Pulmonary artery endothelial cell (primary cell): ENCODE data around the gene HYAL1. TPM values are rescaled to one million over a fixed set of nuclear protein-coding genes. Genes with fewer than 3 reads are reported as not detected.
"Not testable (repeated sequence)": the region's sequence is repeated elsewhere in the genome, so short reads cannot be mapped to it uniquely, and the experiment has no call there.

ENCODE experiments used
- DNase-seq: peaks from one replicate; pipeline ENCODE4 v3.0.0-alpha.2; 2011; ENCODE audit warnings: low read depth, low spot score
- total RNA-seq: library from RNA; depleted of rRNA; stranded (reverse); fragments of >200 nt; gene quantifications from 2 replicates; pipeline ENCODE4 v1.2.3, GENCODE V29; 2014

HYAL1 gene
- total RNA-seq, 1 donor from 2014 or later, result 7.1 TPM

DNA sequence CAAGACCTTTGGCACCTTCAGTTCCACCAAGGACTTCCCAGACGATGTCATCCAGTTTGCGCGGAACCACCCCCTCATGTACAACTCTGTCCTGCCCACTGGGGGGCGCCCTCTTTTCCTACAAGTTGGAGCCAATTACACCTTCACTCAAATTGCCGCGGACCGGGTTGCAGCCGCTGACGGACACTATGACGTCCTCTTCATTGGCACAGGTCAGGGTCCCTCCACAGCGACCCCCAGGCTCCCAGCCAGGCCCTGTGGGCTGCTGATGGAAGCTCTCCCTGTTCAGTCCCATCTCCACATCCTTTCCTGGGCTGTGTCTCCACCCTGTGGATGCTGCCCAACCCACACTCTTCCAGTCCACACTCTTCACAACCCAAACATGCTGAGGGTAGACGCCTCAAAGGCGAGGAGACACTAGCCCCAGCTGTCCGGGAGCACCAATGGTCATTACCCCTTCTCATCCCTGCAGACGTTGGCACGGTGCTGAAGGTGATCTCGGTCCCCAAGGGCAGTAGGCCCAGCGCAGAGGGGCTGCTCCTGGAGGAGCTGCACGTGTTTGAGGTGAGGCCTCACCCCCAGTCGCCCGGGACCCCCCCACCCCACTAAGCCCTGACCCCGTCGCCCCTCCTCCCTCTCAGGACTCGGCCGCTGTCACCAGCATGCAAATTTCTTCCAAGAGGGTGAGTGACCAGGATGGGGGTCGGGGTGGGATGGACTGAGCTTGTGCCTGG lies 28.8 kb downstream of the HYAL1 start:
- DNase-seq, result no peak

- no peak for DNase-seq
Measured at GRCh38 chr3:50273689-50274065, 29.7 kb downstream of the HYAL1 start.

GRCh38 chr3:50272911-50273688 lies 30.3 kb downstream of the HYAL1 start:
- no peak for DNase-seq

DNA sequence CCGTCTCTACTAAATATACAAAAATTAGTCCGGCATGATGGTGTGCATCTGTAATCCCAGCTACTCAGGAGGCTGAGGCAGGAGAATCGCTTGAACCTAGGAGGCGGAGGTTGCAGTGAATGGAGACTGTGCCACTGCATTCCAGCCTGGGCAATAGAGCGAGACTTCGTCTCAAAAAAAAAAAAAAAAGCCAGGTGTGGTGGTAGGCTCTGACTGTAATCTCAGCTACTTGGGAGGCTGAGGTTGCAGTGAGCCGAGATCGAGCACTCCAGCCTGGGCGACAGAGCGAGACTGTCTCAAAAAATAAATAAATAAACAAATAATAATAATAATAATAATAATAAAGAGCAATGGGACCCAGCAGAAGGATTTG lies 30.9 kb downstream of the HYAL1 start:
- DNase-seq, result not testable (repeated sequence)

DNA sequence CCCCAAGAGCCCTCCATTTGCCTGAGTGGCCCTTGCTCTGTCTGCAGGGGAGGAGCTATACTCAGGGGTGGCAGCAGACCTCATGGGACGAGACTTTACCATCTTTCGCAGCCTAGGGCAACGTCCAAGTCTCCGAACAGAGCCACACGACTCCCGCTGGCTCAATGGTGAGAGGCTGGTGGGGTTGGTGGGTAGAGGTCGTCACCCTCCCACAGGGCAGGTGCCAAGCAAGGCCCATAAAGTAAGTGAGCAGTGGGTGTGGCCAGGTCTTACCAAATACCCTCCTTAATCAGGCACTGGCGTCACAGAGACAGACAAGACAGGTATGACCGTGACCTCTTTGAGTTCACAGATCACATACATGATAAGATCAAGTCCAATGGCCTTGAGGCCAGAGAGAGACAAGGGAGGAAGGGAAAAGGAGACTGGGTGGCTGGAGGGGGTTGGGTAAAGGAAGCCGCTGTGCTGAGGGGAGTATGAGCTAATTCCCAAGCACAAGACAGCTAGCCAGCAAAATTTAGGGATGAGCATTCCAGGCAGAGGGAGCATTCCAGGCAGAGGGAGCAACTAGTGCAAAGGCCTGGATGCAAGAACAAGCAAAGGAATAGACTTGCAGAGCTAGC lies 31.9 kb downstream of the HYAL1 start:
- DNase-seq, result no peak

GRCh38 chr3:50270422-50271224 lies 32.8 kb downstream of the HYAL1 start:
- DNase-seq, result no peak

GRCh38 chr3:50269977-50270413 lies 33.4 kb downstream of the HYAL1 start:
- no peak for DNase-seq

DNA sequence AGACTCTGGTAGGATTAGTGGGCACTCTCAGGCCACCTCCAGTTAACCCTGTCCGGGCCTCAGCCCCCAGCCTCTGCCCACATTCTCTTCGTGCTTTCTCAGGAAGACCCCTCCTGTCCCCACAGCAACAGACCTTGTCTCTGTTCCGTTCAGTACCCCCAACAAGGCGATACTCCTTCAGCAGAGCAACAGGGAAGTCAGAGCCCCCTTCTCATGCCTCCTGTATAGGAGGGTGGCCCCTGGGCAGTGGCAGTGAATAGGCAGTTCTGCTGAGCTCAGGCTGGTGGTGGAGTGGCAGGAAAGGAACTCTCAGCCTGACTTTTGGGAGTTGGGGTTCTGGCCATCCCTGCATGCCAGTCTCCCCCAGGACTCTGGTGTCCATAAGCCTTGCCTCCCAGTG lies 33.9 kb downstream of the HYAL1 start:
- no peak for DNase-seq

DNA sequence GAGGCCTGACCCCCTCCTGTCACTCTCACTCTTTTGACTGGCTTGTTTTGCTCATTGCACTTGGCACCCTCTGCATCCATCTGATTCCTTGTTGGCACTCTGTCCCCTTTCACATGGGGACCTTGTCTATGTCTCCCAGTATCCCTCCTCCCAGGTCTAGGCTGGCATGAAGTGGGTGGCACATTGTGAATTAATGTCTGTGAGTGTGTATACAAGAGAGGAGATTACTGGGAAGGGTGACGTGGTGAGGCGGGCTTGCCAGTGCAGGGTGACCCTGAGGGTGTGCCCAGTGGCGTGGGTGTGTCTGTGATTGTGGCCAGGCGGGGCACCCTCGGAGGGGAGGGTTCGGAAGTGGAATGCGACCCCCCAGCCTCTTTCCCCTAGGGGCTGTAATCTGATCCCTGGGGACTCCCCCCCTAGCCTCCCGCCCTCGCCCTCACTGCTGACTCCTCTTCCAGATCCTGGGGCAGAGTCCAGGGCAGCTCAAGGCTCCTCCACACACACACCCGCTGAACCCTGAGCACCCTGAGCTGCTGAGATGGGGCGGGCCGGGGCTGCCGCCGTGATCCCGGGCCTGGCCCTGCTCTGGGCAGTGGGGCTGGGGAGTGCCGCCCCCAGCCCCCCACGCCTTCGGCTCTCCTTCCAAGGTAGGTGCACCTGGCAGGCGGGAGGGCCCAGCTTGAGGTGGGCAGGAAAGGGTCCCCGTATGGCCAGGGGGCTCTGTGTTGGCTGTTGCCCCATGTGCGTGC lies 34.5 kb downstream of the HYAL1 start, which contains the start of gene SEMA3B:
Gene SEMA3B, plus strand, starts transcription at position 445 of the 749 bp plus-strand sequence. Its CDS starts 94 bp downstream, at position 539.
- DNase-seq, result no peak

DNA sequence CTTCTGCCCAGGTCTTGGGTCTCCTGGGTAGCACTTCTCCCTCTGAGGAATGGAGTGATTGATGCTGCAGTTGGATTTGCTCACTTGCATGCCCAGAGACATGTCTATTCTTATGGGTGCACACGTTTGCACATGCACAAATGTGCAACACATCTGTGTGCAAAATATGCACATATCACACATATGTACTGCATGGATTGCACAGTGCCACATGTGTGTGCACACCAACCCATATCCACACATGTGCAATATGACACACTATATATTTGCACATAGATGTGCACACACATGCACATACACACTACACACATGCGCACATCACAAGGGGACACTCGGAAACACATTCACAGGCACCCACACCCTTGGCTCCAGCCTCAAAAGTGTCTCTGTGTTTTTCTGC lies 35.1 kb downstream of the HYAL1 start:
- DNase-seq, result no peak

- no peak for DNase-seq
Measured at GRCh38 chr3:50267280-50267913, 36.0 kb downstream of the HYAL1 start.

GRCh38 chr3:50266836-50267235 lies 36.5 kb downstream of the HYAL1 start:
- no peak for DNase-seq

GRCh38 chr3:50266017-50266416 lies 37.4 kb downstream of the HYAL1 start:
- DNase-seq, result no peak

DNA sequence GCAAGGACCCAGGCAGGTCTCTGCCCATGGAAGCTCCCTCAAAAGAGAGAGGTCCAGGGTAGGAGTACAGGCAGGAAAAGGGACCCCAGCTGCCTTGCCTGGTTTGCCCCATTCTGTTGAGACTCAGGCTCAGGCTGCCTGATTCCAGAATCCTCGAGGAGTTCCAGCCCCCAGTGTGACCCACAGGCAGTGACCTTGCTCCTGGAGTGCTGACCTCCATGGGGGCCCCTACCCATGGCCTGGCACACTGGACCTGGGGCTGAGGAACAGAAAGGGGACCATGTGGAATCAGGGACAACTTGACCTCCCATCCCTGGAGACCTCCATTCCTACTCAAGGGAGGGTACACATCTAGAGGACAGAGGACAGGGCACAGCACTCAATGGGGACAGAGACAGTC lies 37.8 kb downstream of the HYAL1 start:
- DNase-seq, result no peak

GRCh38 chr3:50264964-50265485 lies 38.3 kb downstream of the HYAL1 start:
- no peak for DNase-seq

GRCh38 chr3:50264383-50264963 lies 38.9 kb downstream of the HYAL1 start:
- DNase-seq, result no peak

DNA sequence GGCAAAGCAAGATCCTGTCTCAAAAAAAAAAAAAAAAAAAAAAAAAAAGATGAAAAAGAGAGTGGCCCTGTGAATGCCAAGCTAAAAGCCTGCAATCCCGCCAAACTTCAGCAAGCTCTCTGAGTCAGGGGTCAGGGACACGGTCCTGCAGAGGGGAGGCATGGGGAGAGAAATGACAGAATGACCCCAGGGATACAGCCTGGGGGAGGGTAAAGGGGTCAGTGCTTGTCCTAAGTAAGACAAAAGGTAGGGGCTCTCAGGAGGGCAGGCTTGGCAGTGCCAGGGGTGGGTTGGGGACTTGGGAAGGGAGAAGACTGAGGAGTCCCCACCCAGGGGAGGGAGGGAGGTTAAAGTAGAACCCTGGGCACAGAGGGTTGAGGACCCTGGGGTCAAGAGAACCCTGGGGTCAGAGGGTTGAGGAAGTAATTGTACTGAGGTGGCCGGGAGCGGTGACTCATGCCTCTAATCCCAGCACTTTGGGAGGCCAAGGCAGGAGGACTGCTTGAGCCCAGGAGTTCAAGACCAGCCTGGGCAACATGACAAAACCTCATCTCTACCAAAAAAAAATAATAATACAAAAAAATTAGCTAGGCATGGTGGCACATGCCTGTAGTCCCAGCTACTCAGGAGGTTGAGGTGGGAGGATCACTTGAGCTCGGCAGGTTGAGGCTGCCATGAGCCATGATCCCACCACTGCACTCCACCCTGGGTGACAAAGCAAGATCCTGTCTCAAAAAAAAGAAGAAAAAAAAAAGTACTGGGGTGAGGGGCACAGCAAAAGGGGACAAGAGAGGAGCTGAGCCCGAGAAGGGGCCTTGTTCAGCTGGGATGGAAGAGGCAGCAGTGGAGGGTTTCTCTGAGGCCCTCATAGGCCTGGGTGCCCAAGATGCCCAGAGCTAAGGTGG lies 39.6 kb downstream of the HYAL1 start:
- DNase-seq, result no peak

DNA sequence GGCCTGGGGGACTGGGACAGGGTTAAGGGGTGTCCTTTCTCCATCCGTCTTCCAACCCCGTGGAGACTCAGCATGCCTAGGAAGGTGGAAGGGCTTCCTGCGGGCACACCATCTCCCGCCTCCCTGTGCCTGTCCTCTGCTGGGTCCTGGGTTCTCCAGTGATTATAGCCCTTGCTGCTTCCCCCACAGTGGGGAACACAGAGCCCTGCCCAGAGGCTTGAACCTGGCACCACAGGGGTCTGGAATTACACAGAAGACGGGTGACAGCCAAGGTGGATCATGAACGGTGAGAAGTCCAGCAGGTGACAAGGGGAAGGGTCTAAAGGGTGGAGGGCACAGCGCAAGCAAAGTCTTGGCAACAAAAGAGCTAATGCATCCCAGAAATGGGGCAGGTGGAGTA lies 40.6 kb downstream of the HYAL1 start:
- no peak for DNase-seq

GRCh38 chr3:50262200-50262599 lies 41.2 kb downstream of the HYAL1 start:
- DNase-seq, result not testable (repeated sequence)
